K562 (cell line): ENCODE measurements around the gene ZBTB9. TPM values are rescaled to one million over a fixed set of nuclear protein-coding genes. Genes with fewer than 3 reads are reported as not detected.
A peak's percentile ranks its signal among the peaks of the same experiment; 100 is the strongest.

Experiments used
- ATAC-seq: fragments of 200-7000 bp; cut with Tn5 transposase; 3 replicates; pipeline ENCODE4 v1.9.1; 2020; ENCODE audit warnings: moderate library complexity
- BruUV-seq: library from RNA; stranded (reverse); fragments of 400-500 nt; replicated peaks from 2 replicates; lab custom pipeline; 2021; lab: Mats Ljungman, UMichigan
- CTCF ChIA-PET: fragments of 300-600 bp; formaldehyde crosslinking; extraction: SDS; loops from one replicate; lab custom pipeline; 2021; ENCODE audit warnings: low intra/inter-chr PET ratio; lab: Yijun Ruan, JAX
- POLR2A ChIA-PET: fragments of 300-600, 350-650 bp; sonication (Branson Sonifier 250); formaldehyde crosslinking; extraction: SDS; loops from one replicate; lab custom pipeline; 2021; ENCODE audit warnings: antibody characterized with exemption, inconsistent platforms; lab: Yijun Ruan, JAX
- DNase-seq, 4 experiments: peaks; one replicate each; pipeline versions ENCODE4 v3.0.0 to v3.0.0-alpha.2; 2011 to 2018; ENCODE audit warnings: low spot score in 3 of 4, mixed read lengths in 3 of 4; ENCODE audit errors: extremely low read depth in 1 of 4
- FAIRE-seq: peaks from 2 replicates; lab custom pipeline; 2011; peaks lifted over from hg19 to GRCh38; lab: Jason Lieb, UNC
- H2AFZ ChIP-seq: 2 replicates; pipeline ENCODE4 v1.6.0; 2011; ENCODE audit warnings: low read depth, low read length, control low read depth, inconsistent platforms
- H3K27ac ChIP-seq: fragments of 200-600 bp; 3 replicates; pipeline ENCODE4 v1.8.0; 2011; ENCODE audit warnings: low read depth, mild to moderate bottlenecking, control low read depth, inconsistent platforms, low read length, moderate library complexity, mixed read lengths; ENCODE audit errors: extremely low read depth
- H3K27me3 ChIP-seq, 2 experiments: fragments of 300-600 bp in 1 of 2; 2 replicates in 1 of 2; 3 replicates in 1 of 2; pipeline versions ENCODE4 v1.6.0 to v1.8.0; 2011; ENCODE audit warnings: inconsistent platforms in 2 of 2, low read length in 2 of 2, mild to moderate bottlenecking in 1 of 2, mixed read lengths in 1 of 2, moderate library complexity in 1 of 2; ENCODE audit not compliant: control insufficient read depth in 2 of 2, insufficient read depth in 2 of 2
- H3K36me3 ChIP-seq: fragments of 300-600 bp; 3 replicates; pipeline ENCODE4 v1.8.0; 2011; ENCODE audit warnings: mild to moderate bottlenecking, low read length, inconsistent platforms; ENCODE audit not compliant: control insufficient read depth, insufficient read depth
- H3K4me1 ChIP-seq, 2 experiments: fragments of 200-600 bp in 1 of 2; replicated peaks in 1 of 2; 2 replicates in 1 of 2; 3 replicates in 1 of 2; pipeline versions ENCODE4 v1.5.1 to v1.8.0; 2011; ENCODE audit warnings: inconsistent platforms in 2 of 2, low read length in 2 of 2, mild to moderate bottlenecking in 1 of 2, mixed read lengths in 1 of 2, moderate library complexity in 1 of 2; ENCODE audit not compliant: control insufficient read depth in 2 of 2, insufficient read depth in 2 of 2
- H3K4me2 ChIP-seq: 2 replicates; pipeline ENCODE4 v1.6.1; 2011; ENCODE audit warnings: low read length, control low read depth, inconsistent platforms, mixed read lengths; ENCODE audit not compliant: insufficient read depth
- H3K4me3 ChIP-seq: fragments of 200-600 bp; sonication (generic), shearing (Covaris generic); 2 replicates; pipeline ENCODE4 v1.5.1; 2016; ENCODE audit warnings: control low read depth, inconsistent platforms
- H3K79me2 ChIP-seq: fragments of 200-600 bp; 3 replicates; pipeline ENCODE4 v1.8.0; 2011; ENCODE audit warnings: low read length, inconsistent platforms; ENCODE audit not compliant: control insufficient read depth, insufficient read depth
- H3K9ac ChIP-seq, 2 experiments: 2 replicates each; pipeline versions ENCODE4 v1.6.0 to v1.6.1; 2011; ENCODE audit warnings: low read depth in 2 of 2, low read length in 2 of 2, control low read depth in 1 of 2, inconsistent platforms in 1 of 2, mild to moderate bottlenecking in 1 of 2, mixed read lengths in 1 of 2; ENCODE audit not compliant: insufficient read depth in 1 of 2
- H3K9me1 ChIP-seq: one replicate; pipeline ENCODE4 v1.6.0; 2011; ENCODE audit warnings: inconsistent platforms, mild to moderate bottlenecking, low read length, moderate library complexity; ENCODE audit not compliant: control insufficient read depth, insufficient read depth
- H3K9me3 ChIP-seq: replicated peaks from 2 replicates; pipeline ENCODE4 v1.5.1; 2011; ENCODE audit warnings: low read depth, low read length, inconsistent platforms; ENCODE audit not compliant: control insufficient read depth, insufficient read depth
- H4K20me1 ChIP-seq: replicated peaks from 2 replicates; pipeline ENCODE4 v1.6.1; 2011; ENCODE audit warnings: low read length, inconsistent platforms, mixed read lengths; ENCODE audit not compliant: control insufficient read depth, insufficient read depth
- FOXJ2 ChIP-seq: fragments of 200-800 bp; sonication (Bioruptor generic); IDR thresholded peaks from 2 replicates; pipeline ENCODE4 v1.6.1; 2016; ENCODE audit warnings: missing genetic modification characterization, missing compliant biosample characterization
- FUS ChIP-seq: fragments of 200-400 bp; formaldehyde crosslinking; optimal IDR thresholded peaks from 2 replicates; pipeline ENCODE3; 2017; ENCODE audit warnings: low read depth, low read length
- HCFC1 ChIP-seq: IDR thresholded peaks from 2 replicates; pipeline ENCODE4 v1.6.1; 2012; ENCODE audit warnings: low read depth, low read length, improper control_type of control experiment
- KAT2B ChIP-seq: IDR thresholded peaks from one replicate; pipeline ENCODE4 v1.6.1; 2012; ENCODE audit warnings: low read depth, mild to moderate bottlenecking, control low read depth, inconsistent platforms, low read length, moderate library complexity
- OTX1 ChIP-seq: fragments of 450-650 bp; formaldehyde crosslinking; IDR thresholded peaks from 2 replicates; pipeline ENCODE4 v1.4.0; 2022; ENCODE audit warnings: mild to moderate bottlenecking
- POLR2G ChIP-seq: fragments of 200-400 bp; formaldehyde crosslinking; IDR thresholded peaks from 2 replicates; pipeline ENCODE4 v1.6.1; 2017; ENCODE audit warnings: low read depth, mild to moderate bottlenecking, antibody characterized with exemption, low read length, moderate library complexity
- RFX1 ChIP-seq: fragments of 450-650 bp; IDR thresholded peaks from 2 replicates; pipeline ENCODE4 v1.6.1; 2016; ENCODE audit warnings: mild to moderate bottlenecking, moderate library complexity
- XRCC4 ChIP-seq: IDR thresholded peaks from one replicate; pipeline ENCODE4 v1.6.1; 2011; ENCODE audit not compliant: insufficient read depth, insufficient read length; ENCODE audit errors: extremely low read depth
- ZBTB17 ChIP-seq: fragments of 450-650 bp; formaldehyde crosslinking; IDR thresholded peaks from 2 replicates; pipeline ENCODE4 v1.4.0; 2020; ENCODE audit warnings: mild to moderate bottlenecking
- ZNF184 ChIP-seq: sonication (generic); formaldehyde crosslinking; IDR thresholded peaks from 2 replicates; pipeline ENCODE4 v1.5.0; 2020; ENCODE audit warnings: missing genetic modification reagents
- ZNF444 ChIP-seq: fragments of 250-450 bp; sonication (Bioruptor Pico); IDR thresholded peaks from 2 replicates; pipeline ENCODE4 v1.4.0; 2020; ENCODE audit warnings: mild to moderate bottlenecking, moderate library complexity
- ZSCAN32 ChIP-seq: fragments of 450-650 bp; formaldehyde crosslinking; IDR thresholded peaks from 2 replicates; pipeline ENCODE4 v1.4.0; 2020; ENCODE audit warnings: mild to moderate bottlenecking, moderate library complexity
- WGBS: fragments of 100-300 bp; shearing (Covaris generic); methylation state at CpG from one replicate; pipeline ENCODE4 v1.1.6; 2016; ENCODE audit warnings: low coverage, mixed read lengths; ENCODE audit not compliant: insufficient coverage; ENCODE audit errors: missing lambda C conversion rate; 5-methylcytosine and 5-hydroxymethylcytosine counted together
- in situ Hi-C: fragments of 300-500 bp; cut with MboI; formaldehyde crosslinking; loops from 4 replicates; pipeline ENCODE4 v1.15.0; 2018; ENCODE audit warnings: inconsistent platforms, mixed read lengths
- intact Hi-C: fragments of 100-400 bp; cut with micrococcal nuclease; formaldehyde crosslinking; loops from 2 replicates; pipeline ENCODE4 v1.14.2; 2022
- polyA plus RNA-seq, 8 experiments: library from polyadenylated mRNA; depleted of rRNA in 4 of 8; stranded (reverse) in 5 of 8; unstranded in 3 of 8; fragments of >200 nt; fragmentation: Nextera tagmentation in 2 of 8; fragmentation: Illumina TruSeq in 1 of 8; extraction: Ambion mirVana in 2 of 8; extraction: Trizol in 1 of 8; gene quantifications; 2 replicates each; pipeline versions ENCODE4 v1.2.1 to v1.2.3, GENCODE V29; 2011 to 2014; ENCODE audit warnings: inconsistent platforms in 1 of 8, missing spikeins in 1 of 8
- total RNA-seq, 7 experiments: library from RNA; depleted of rRNA in 6 of 7; stranded (reverse); fragments of >200 nt in 6 of 7; fragmentation: Illumina TruSeq in 2 of 7; extraction: Trizol in 2 of 7; gene quantifications; 2 replicates each; pipeline versions ENCODE4 v1.2.1 to v1.2.3, GENCODE V29; 2011 to 2021; ENCODE audit warnings: low replicate concordance in 1 of 7
- TF ChIP-seq, protein P1 (sequence below): fragments of 450-650 bp; IDR thresholded peaks from 2 replicates; pipeline ENCODE4 v1.6.1; 2016; ENCODE audit warnings: mild to moderate bottlenecking
- TF ChIP-seq, protein P2 (sequence below): sonication (generic); formaldehyde crosslinking; IDR thresholded peaks from 2 replicates; pipeline ENCODE4 v1.9.0; 2022; ENCODE audit warnings: mild to moderate bottlenecking, missing genetic modification reagents
- TF ChIP-seq, protein P3 (sequence below), 2 experiments: IDR thresholded peaks in 1 of 2; conservative IDR thresholded peaks in 1 of 2; 2 replicates each; pipeline ENCODE4 v1.6.1; 2016; ENCODE audit warnings: low read depth in 2 of 2, mild to moderate bottlenecking in 1 of 2, missing compliant biosample characterization in 1 of 2, missing genetic modification characterization in 1 of 2, moderate library complexity in 1 of 2

The ZBTB9 gene
- total and polyA plus RNA-seq, 9 of the 15 experiments (the other 6 are each of a cell fraction or from before 2014, with no cell fraction given): 1.9 to 19.5 (median 10.4) TPM

DNA sequence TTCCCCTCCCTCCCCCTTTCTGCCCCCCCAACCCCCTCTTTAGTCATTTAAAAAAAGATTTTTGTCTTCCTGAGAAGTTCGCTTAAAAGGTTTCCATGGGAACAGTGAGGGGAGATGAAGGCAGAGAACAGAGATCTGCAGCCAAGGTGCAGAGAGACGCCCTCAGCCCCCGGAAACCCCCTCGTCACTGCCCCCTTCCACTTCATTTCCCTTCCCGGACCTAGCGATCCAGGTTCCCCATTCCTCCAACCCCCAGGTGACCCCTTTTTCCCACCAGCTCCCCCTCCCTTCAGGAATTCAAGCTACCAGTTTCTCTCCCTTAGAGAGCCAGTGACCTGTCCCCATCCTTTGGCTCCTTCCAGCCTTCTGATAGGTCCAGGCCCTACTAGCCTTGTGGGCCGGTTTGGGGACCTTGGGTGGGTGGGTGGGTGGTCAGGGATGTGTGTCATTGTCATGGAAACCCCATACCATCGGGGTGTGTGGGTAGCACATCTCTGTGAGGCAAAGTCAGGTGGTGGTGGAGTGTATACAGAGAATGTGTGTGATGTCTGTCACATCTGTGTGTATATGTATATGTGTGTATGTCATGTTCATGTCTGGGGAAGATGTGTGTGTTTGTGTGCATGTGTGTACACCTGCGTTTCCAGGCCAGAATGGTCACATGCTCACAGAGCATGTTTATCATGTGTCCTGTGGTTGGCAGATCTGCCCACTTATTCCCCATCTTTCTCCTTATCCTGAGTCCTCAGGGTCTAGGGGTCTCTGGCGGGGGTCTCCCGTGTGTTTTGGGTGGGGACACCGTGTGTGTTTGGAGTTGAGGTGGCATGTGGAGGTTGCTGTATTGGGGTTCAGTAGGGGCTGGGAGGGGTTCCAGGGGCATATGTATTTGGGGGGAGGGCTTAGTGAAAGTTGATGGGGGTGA is 27.5 kb upstream of the ZBTB9 start:
- H3K36me3 ChIP-seq: no peaks in the 10 kb centered on the region
- in situ Hi-C loops: no loop called here
- DNase-seq: peak in 2 of 4 experiments; percentile 42 to 55
- no peaks in the 10 kb centered on the region; the same call in 1 of the 2 replicates for H4K20me1 ChIP-seq
- FAIRE-seq: peak; percentile 51
- H3K27ac ChIP-seq: peak overlapping the region; percentile 95; the same call in 2 of the 3 replicates
- ATAC-seq: no peak
- intact Hi-C loops: loop anchor here (1.0 to 10.0 kb wide), 6 partner anchors 36 to 302 kb away; partner anchors contain the start of genes BAK1, KIFC1 and RGL2
- peaks cover 51% of the 10 kb centered on the region for H3K79me2 ChIP-seq
- peak overlapping the region; percentile 80 for H2AFZ ChIP-seq
- CTCF ChIA-PET: interaction anchor here (0.5 to 2.4 kb wide), 7 partner anchors 9 to 302 kb away, joined by 3 to 16 read pairs (median 4); partner anchors contain the start of genes B3GALT4 and KIFC1
- WGBS: 6% methylated on average over 12 of the region's 12 CpGs
- H3K4me3 ChIP-seq: peak overlapping the region; percentile 57
- H3K4me2 ChIP-seq: peak overlapping the region; percentile 96
- no peaks in the 10 kb centered on the region for H3K9me1 ChIP-seq
- no peaks in the 10 kb centered on the region for H3K27me3 ChIP-seq
- H3K4me1 ChIP-seq: peaks cover 52 to 54% of the 10 kb centered on the region in 2 experiments
- peak overlapping the region; percentile 51 to 91; a peak in 2 of 4 replicates for H3K9ac ChIP-seq
- POLR2A ChIA-PET: interaction anchor here (0.5 to 2.7 kb wide), 9 partner anchors 8 to 454 kb away, joined by 3 to 20 read pairs (median 4); partner anchors contain the start of genes RGL2, RPS18 and VPS52
- no peaks in the 10 kb centered on the region for H3K9me3 ChIP-seq
- BruUV-seq: no TSS peak
- TF ChIP-seq FOXJ2 (peak; percentile 2; the same call in 1 of the 2 replicates), ZSCAN32 (CRISPR knock-in tag) (no peak), ZBTB17 (CRISPR knock-in tag) (no peak), OTX1 (CRISPR knock-in tag) (no peak), RFX1 (peak; percentile 82), FUS (no peak), ZNF184 (CRISPR knock-in tag) (no peak), KAT2B (no peak), HCFC1 (no peak), ZNF444 (CRISPR knock-in tag) (no peak), XRCC4 (no peak), POLR2G (no peak)
- TF ChIP-seq, protein P1, sequence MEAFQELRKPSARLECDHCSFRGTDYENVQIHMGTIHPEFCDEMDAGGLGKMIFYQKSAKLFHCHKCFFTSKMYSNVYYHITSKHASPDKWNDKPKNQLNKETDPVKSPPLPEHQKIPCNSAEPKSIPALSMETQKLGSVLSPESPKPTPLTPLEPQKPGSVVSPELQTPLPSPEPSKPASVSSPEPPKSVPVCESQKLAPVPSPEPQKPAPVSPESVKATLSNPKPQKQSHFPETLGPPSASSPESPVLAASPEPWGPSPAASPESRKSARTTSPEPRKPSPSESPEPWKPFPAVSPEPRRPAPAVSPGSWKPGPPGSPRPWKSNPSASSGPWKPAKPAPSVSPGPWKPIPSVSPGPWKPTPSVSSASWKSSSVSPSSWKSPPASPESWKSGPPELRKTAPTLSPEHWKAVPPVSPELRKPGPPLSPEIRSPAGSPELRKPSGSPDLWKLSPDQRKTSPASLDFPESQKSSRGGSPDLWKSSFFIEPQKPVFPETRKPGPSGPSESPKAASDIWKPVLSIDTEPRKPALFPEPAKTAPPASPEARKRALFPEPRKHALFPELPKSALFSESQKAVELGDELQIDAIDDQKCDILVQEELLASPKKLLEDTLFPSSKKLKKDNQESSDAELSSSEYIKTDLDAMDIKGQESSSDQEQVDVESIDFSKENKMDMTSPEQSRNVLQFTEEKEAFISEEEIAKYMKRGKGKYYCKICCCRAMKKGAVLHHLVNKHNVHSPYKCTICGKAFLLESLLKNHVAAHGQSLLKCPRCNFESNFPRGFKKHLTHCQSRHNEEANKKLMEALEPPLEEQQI: no peak
- TF ChIP-seq, protein P2, sequence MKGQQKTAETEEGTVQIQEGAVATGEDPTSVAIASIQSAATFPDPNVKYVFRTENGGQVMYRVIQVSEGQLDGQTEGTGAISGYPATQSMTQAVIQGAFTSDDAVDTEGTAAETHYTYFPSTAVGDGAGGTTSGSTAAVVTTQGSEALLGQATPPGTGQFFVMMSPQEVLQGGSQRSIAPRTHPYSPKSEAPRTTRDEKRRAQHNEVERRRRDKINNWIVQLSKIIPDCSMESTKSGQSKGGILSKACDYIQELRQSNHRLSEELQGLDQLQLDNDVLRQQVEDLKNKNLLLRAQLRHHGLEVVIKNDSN (CRISPR knock-in tag): peak; percentile 21; the same call in 1 of the 2 replicates
- TF ChIP-seq, protein P3, sequence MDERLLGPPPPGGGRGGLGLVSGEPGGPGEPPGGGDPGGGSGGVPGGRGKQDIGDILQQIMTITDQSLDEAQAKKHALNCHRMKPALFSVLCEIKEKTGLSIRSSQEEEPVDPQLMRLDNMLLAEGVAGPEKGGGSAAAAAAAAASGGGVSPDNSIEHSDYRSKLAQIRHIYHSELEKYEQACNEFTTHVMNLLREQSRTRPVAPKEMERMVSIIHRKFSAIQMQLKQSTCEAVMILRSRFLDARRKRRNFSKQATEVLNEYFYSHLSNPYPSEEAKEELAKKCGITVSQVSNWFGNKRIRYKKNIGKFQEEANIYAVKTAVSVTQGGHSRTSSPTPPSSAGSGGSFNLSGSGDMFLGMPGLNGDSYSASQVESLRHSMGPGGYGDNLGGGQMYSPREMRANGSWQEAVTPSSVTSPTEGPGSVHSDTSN (CRISPR knock-in tag; IDR thresholded peaks at IDR 0.05; ENCODE audit: low read depth): no peak
- TF ChIP-seq, protein P3 (tag; conservative IDR thresholded peaks at IDR 0.05; ENCODE audit: low read depth): no peak
